GM10266 (cell line): Measurements from ENCODE around the gene EMC10.

Experiments used
- DNase-seq: peaks from one replicate; pipeline ENCODE4 v3.0.0; 2012; ENCODE audit errors: extremely low spot score
- TF ChIP-seq, protein P1 (sequence below): IDR thresholded peaks from 2 replicates; pipeline ENCODE4 v1.5.1; 2012; ENCODE audit warnings: mild to moderate bottlenecking, low read depth; ENCODE audit not compliant: control insufficient read depth, insufficient read depth; ENCODE audit errors: missing control alignments

EMC10 gene

DNA sequence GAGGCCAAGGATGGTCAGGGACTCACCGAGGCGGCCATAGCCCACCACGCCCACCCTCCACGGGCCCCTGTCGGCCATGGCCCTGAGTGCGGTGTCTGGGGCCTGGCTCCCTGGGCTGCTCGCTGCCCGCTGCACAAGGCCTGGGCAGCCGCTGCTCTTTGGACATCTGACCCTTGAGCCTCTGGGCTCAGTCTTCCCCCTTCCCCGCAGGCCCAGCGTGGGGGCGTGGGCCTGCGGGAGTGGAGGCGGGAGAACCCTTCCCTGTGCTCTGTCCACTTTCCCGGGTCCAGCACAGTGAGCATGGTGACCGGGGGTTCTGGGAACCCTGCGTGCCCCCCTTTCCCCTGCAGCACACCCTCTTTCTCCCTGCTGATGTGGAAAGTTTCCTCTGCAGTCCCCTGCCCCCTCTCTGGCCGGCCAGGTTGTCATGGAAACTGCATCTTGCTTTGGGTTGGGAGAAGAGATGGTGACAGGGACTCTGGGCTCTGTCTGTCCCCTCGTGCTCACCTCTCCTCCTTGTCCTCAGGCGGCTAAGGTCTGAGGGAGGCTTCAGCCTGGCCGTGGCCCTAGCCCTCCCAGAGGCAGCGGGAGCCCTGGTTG is 37.5 kb downstream of the EMC10 start, which contains the start of gene ASPDH:
TSS of gene ASPDH (minus strand) at position 168 of the 600 bp plus-strand sequence. CDS start at position 78, 90 bp downstream.
- TF ChIP-seq, protein P1, sequence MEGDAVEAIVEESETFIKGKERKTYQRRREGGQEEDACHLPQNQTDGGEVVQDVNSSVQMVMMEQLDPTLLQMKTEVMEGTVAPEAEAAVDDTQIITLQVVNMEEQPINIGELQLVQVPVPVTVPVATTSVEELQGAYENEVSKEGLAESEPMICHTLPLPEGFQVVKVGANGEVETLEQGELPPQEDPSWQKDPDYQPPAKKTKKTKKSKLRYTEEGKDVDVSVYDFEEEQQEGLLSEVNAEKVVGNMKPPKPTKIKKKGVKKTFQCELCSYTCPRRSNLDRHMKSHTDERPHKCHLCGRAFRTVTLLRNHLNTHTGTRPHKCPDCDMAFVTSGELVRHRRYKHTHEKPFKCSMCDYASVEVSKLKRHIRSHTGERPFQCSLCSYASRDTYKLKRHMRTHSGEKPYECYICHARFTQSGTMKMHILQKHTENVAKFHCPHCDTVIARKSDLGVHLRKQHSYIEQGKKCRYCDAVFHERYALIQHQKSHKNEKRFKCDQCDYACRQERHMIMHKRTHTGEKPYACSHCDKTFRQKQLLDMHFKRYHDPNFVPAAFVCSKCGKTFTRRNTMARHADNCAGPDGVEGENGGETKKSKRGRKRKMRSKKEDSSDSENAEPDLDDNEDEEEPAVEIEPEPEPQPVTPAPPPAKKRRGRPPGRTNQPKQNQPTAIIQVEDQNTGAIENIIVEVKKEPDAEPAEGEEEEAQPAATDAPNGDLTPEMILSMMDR: no peak
- no peak for DNase-seq

DNA sequence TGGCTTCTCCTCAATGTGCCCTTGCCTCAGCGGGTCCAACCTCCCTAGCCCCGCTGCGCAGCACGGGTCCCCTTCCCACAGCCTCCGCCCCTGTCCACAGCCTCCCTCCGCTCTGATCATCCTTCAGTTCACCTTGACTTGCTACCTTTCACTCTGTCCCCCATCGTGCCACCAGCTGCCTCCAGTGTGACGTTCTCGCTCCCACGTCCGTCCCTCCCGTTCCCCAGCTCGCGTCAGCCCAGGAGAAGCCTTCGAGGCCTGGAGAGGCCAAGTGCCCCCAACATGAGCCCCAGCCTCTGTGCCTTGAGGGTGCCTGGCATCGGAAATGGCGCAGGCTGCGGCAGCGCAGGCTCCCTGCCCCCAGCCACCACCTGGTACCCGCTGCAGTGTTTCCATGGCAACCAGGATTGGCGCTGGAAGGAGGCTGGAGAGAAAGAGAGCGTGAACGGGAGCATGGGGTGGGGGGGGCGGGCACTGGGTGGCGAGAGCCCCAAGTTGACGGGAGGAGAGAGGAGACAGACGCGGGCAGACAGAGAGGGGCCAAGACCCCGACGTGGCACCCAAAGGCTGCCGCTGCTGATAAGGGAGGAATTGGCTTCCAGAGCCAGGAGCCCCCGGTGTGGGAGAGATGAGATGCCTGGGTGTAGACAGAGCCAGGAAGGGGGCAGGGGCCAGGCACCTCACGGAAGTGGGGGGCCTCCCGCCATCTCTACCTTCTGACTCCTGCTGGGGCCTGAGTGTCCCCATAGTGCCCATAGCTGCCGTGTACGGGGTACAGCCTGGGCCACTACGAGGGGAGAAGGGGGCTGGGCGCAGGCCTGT is 38.2 kb downstream of the EMC10 start:
- no peak for DNase-seq
- TF ChIP-seq, protein P1: no peak

DNA sequence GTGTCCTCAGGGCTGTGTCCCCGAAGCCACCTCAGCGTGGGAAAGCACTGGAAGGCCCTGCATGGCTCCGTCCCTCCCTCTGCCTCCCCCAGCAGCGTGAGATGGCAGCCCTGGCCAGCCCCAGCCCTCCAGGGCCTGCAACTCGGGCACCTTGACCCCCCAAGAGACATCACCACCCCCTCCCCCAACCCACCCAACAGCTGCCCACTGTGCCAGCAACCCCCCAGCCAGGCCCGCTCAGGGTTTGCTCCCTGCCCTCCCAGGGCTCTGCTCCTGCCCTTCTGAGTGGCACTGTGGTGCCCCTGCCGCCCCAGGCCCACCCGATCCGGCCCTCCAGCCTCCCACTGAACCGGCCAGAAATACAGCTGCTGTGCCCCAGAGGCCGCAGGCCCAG is 38.9 kb downstream of the EMC10 start:
- DNase-seq: no peak
- TF ChIP-seq, protein P1: no peak

DNA sequence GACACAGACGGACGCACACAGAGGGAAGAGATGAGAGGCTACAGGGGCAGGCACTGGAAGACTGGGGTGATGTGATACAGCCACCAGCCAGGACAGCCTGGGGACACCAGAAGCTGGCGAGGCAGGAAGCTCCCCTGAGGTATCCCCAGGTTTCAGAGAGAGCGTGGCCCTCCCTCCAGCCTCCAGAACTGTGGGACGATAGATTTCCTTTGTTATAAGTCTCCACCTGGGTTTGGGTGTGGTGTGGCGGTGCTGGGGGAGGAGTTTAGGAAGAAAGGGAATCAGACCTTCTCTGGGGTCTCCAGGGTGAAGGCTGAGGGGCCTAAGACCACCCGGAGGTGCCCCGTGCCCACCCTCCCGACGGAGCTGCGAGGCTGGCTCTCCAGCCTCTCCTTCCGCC is 40.1 kb downstream of the EMC10 start:
- TF ChIP-seq, protein P1: no peak
- DNase-seq: no peak

DNA sequence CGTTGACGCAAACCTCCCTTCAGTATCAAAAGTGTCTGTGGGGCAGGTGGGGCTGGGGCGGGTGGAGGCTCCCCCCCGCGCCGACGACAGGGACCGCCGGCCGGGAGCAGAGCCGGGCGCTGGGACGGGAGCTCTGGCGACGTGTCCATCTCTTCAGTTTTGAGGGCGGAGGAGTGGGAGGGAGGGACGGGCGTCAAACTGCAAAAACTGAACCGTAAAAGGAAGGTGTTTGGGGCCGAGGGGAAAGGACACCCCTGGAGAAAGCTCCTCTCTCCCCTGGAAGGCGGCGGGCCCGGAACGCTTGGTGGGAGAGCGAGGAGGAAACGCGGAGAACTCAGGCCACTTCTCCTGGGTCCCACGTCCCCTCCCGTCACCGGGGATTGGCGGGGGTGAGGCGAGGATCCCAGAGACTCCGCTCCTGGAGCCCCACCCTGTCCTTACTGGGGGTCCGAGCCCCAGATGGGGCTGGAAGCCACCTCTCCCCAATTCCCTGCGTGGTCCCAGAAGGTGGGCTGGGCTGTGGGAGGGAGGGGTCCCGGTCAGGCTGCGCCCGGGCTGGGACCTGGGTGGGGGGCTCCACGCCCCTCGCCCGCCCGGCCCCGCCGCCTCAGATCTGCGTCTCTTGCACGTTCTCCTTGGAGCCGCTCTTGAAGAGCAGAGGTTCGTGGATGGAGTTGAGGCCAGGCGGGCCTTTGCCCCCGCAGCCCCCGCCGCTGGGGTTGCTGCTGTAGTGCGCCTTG is 40.8 kb downstream of the EMC10 start:
- peak; percentile 56 for DNase-seq
- TF ChIP-seq, protein P1: no peak

DNA sequence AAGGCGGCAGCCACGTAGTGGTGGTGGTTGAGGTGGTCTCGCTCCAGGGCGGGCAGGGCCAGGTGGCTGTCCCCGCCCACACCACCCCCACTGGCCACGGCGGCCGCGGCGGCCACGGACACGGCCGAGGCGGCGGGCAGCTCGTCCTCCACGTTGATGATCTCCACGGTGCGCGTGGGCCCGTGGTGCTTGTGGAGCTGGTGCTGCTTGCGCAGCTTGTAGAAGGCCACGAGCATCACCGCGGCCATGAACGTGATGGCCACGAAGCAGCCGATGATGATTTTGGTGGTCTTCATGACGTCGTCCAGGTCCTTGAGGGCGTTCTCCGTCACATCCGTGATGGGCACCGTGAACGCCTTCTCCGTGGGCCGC is 41.4 kb downstream of the EMC10 start:
- TF ChIP-seq, protein P1: no peak

More for the DNA sequence above, 41.4 kb downstream of the EMC10 start:
- DNase-seq: no peak
